ENCODE data around the gene HTR1A.

- TF ChIP-seq CTCF (IDR thresholded peaks at IDR 0.05) (no peak), POLR2A (IDR thresholded peaks at IDR 0.05) (no peak), EP300 (IDR thresholded peaks at IDR 0.05) (no peak)
Measured at GRCh38 chr5:63961598-63962161, 565 bp downstream of the HTR1A start.
